NCI-H146 treated with DMSO at 0.1 percent for 48 hours (cell line): ENCODE measurements around the gene RBMS1.
"Not testable (repeated sequence)": the region's sequence is repeated elsewhere in the genome, so short reads cannot be mapped to it uniquely, and the experiment has no call there.

Source experiments
- DNase-seq: peaks from one replicate; lab custom pipeline; 2025; ENCODE audit not compliant: unreplicated experiment; lab: John Stamatoyannopoulos, UW

RBMS1 gene

DNA sequence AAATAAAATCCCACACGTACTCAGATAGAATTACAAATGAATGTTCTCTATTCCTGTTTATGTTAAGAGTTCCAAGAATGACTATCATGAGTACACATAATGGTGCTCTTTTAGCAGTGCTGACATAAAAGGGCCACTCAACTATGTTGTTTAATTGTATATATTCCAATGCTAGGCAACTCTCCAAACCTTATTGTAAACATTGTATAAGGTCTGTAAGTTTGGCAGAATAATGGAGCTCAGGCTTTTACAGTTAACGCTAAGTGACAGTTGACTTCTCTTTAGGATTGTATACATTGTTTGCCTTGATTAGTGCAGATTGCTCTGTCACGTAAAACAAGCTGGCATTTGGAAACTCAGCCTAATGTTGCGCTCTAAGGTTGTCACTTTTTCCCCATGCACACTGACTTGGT lies 20.8 kb downstream of the RBMS1 start:
- DNase-seq = no peak

GRCh38 chr2:160471950-160472349 lies 21.7 kb downstream of the RBMS1 start:
- no peak for DNase-seq

GRCh38 chr2:160469621-160470204 lies 23.9 kb downstream of the RBMS1 start:
- no peak for DNase-seq

DNA sequence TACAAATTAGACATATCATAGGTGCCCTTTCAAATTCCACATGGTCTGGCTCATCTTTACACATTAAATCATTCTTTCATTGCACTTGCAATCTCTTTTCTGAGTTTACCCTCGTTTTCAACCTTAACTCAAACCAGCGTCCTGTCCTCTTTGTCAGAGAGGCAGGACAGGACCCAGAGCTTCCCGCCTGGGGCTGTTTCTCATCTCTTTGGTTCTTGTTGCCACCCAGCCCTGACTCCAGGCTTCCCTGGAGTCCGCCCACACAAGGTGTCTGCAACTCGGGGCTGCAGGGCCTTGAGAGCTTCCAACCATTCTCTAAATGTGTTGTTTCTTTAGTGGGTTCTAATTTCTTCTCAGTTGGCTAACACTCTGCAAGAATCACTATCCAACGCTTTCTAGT lies 24.4 kb downstream of the RBMS1 start:
- DNase-seq = no peak

DNA sequence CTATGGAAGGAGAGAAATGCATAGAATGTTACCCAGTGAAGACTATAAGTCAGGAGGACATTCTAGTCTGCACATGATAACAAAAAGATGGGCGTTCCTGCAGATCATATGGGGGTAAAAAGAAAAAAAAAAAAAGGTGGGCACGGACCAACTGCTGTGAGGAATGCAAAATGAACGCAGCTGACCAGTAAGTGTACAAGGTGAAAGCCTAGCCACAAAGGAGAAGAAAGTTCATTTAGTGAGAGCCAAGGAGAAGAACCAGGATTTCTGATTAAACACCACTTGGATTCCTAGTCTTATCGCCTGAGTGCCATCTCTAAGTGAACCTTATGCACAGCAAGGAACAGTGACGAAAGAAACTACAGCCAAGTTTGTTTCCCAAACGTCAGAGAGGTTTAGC lies 26.5 kb downstream of the RBMS1 start:
- no peak for DNase-seq

DNA sequence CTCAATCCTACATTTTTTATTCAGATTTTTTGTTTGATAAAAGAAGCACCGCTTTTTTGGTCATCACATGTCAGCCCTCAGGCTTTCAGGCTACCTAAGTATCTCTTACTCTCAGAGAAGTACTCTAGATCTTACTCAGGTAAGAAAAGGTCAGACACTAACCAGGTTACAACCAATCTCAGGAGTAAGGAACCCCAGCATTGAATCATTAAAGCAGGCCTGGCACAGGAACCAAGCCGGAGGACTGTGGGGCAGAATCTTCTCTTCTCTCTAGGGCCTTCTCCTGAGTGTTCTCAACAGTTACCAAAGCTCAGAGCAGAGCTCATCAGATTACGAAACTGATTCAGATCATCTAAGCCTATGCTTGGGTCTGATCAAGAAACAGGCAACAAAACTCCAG lies 28.2 kb downstream of the RBMS1 start:
- DNase-seq = no peak

DNA sequence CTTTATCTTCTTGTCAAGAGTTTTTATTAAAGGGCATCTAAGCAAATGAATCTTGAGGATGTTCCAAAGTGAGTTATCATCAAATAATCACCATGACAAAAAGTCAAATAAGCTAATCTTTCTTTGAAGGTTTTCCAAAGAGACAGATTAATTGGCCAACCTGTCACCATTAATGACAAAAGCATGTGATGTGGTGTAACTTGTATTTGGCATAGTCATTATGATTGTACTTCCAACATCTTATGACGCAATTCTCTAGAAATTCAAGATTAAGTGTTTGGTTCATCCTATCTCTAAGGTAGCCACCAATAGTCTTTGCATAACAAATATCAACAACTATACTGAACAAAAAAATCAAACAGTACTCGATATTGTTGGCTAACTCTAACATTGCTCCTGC lies 28.6 kb downstream of the RBMS1 start:
- no peak for DNase-seq

DNA sequence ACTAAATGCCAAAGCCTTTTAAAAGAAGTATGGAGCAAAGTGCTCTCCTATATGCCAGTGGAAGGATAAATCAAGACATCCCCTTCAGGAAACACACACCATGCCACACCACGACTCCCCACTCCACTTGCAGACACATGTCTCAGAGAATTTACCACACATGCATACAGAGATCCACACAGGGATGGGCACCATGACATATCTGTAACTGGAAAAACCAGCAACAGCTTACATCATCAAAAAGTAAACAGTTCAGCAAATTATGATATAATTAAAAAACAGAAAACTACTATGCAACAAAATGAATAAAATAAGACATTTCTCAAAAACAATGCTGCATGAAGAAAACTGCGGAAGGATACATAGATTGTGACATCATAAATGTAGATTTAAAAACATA lies 29.6 kb downstream of the RBMS1 start:
- no peak for DNase-seq

DNA sequence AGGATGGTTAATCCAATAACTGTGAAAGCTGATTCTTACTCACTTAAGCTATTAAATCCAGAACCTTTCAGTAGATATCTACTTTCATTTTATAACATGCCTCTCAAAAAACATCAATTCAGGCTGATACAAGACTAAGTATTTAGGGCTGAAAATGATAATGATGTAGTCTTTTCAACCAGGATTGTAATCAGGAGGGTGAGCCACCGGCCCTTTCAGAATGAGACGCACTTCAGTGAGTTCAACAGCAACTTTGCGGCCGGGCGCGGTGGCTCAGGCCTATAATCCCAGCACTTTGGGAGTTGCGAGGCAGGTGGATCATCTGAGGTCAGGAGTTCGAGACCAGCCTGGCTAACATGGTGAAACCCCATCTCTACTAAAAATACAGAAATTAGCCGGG lies 30.4 kb downstream of the RBMS1 start:
- DNase-seq = no peak

GRCh38 chr2:160460333-160460731 lies 33.3 kb downstream of the RBMS1 start:
- DNase-seq = no peak

DNA sequence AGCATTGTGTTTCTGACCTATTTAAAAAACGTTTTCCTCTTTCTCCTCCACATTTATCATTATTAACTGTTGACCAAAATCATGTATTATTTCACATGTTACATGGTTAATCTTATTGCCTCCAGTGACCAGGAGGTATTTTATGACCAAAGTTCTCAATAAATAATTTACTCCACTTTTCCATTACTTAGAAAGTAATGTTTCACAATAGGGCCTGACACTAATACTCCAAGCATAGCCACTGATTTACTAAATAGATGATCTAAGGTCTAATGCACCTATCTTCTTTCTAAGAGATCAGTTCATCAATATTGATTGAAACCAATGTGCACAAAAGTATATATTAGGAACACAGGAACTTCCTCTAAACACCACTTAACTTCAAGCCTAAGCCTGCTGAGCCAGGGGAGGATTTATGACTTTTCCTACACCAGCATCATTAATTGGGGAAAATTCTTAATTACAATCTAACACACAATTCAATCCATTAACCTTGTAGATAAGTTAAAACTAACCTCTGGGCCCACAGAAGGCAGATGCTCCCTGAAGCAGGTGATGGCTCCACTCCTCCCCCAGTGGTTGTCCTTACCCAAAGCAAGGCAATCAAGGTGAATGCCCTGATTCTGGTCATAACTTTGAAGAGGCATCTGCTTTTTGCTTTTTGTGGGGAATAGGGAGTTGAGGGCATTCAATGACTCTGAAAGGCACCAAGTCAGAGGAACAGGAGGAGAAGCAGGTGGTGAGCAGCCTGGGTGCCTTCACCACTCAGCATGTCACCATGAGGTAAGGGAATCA lies 33.9 kb downstream of the RBMS1 start:
- DNase-seq = no peak

DNA sequence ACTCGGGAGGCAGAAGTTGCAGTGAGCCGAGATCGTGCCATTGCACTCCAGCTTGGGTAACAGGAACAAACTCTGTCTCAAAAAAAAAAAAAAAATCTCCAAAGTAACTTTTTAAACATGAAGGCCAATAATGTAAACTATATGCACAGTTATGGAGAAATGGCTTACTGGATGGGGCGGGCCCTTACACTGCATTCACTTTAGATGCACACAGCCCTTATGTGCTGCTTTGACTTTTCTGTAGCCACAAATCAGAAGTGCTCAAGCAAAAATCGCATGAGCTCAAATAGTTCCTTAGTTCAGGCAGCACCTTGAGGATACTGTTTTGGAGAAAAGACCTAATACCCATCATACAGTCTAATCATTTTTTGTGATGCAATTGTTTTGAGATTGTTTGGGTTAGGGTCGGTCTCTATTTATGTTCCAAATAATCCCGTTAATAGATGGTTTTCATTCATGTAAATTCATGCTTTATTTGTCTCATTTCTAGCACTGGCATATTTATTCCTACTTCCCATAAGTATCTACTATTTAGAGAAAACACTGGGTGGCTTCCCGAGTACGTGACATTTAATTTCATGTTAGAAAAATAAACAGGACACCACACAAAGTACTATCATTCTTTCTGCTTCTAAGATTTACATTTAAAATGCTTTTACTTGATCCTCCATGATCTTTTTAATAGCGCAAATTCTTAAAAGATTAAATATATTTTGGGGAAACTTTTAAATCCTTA lies 34.7 kb downstream of the RBMS1 start:
- DNase-seq = no peak

DNA sequence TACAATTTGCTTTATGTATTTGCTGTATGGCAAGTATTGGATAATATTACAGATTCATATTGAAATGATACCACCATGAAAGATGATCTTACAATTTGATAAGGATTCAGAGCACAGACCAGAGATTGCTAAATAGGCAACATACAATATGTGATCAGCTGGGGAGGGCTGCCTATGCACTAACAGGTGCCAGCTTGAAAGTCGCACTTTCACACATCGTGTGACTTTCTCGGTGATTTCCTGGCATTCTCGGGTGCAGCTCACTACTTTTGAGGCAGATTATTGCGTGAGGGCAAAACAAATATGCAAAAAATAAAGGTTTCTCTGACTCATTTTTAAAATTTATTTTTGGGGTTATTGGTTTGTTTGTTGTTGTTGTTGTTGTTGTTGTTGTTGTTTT lies 36.0 kb downstream of the RBMS1 start:
- DNase-seq = no peak

DNA sequence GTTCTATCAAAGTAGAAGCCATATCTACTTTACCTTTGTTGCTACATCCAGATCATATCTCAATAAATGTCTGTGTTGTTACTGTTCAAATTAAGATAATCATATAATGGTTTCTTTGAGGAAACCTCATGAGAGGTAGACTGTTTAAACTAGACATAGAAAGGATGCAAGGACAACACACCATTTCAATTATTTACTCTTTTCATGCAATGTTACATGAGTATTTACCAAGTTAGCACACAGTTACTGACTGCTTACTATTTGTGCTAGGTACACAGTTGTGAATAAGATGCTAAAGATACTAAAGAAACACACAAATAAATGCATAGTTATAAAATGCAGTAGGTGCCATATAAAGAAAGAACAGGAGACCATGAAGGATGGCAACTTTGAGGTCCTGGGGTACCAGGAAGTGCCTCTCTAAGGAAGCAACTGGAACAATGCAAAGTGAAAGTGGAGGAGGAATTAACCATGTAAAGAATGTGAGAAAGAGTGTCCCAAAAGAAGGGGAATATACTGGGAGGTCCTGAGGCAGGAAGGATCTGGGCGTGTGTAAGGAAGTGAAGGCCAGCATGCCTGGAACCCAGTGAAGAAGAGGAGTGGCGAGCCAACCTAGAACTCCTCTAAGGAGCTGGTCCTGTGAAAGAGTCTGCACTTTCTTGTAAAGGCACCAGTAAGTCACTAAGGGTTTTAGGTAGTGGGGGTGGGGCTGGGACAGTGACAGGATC lies 39.4 kb downstream of the RBMS1 start:
- no peak for DNase-seq

DNA sequence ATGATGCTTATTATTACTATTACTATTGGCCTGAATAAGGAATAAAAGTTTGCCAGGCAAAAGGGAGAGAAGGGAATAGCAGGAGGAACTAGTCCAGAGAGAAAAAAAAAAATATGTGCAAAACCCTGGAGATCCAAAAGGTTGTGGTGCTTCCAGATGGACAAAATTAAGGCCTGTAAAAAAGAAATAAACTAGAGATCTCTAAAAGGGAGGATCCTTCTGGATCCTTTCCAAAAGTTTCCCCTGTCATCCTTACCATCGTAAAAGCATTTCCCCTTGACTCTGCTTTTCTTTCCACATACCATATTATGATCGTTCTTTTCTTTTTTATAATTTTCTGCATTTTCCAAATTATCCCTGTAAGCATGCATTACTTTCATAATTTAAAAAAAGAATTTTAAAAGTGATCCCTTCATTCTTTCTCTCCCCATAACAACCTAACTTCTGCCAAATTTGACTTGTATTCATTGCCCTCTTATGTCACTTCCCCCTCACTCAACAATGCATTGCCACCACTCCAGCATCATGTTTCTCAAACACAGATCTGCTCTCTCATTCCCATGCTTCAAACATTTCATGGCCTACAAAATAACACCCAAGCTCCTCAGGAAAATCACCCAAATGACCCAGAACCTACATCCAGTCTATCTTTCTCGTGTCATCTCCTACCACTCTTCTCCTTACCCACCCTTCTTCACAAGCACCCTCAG lies 40.3 kb downstream of the RBMS1 start:
- DNase-seq = no peak

- no peak for DNase-seq
These were observed 43.1 kb downstream of the RBMS1 start for GRCh38 chr2:160450486-160450885.

- not testable (repeated sequence) for DNase-seq
These were observed 44.8 kb downstream of the RBMS1 start for GRCh38 chr2:160448821-160449220.

GRCh38 chr2:160445673-160446072 lies 47.9 kb downstream of the RBMS1 start:
- DNase-seq = no peak

DNA sequence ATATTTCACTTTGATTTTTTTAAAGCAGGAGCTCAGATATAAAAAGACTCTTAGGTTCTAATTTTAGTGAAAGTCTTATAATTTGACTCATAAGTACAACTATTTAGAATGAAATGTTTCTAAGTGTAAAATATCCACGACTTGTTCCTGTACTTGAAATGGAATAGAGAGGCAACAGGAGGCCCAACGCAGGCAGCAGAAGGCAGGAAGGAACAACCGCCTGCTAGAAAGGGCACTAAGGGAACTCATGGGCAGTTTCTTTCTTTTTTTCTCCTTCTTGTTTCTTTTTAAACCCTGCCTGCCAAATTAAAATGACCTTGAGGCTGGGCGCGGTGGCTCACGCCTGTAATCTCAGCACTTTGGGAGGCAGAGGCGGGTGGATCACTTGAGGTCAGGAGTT lies 51.0 kb downstream of the RBMS1 start:
- DNase-seq = no peak

DNA sequence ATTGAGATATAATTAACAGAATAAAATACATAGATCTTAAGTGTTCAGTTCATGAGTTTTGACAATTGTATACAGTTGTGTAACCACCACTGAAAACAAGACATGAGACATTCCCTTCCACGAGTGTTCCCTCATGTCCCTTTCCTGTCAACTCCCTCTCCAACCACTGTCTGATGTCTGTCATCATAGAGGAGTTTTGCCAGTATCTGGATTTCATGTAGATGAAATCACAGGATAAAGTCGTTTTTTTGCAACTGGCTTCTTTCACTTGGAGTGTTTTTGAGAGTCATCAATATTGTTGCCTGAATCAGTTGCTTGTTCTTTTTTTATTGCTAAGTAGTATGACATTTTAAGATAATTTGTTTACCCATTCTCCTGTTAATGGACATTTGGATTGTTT lies 52.7 kb downstream of the RBMS1 start:
- DNase-seq = no peak

DNA sequence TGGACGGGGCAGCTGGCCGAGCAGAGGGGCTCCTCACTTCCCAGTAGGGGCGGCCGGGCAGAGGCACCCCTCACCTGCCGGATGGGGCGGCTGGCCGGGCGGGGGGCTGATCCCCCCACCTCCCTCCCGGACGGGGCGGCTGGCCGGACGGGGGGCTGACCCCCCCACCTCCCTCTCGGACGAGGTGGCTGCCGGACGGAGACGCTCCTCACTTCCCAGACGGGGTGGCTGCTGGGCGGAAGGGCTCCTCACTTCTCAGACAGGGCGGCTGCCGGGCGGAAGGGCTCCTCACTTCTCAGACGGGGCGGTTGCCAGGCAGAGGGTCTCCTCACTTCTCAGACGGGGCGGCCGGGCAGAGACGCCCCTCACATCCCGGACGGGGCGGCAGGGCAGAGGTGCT lies 54.6 kb downstream of the RBMS1 start:
- not testable (repeated sequence) for DNase-seq
